ENCODE data around the gene TRMT61B.

- TF ChIP-seq, protein P1, sequence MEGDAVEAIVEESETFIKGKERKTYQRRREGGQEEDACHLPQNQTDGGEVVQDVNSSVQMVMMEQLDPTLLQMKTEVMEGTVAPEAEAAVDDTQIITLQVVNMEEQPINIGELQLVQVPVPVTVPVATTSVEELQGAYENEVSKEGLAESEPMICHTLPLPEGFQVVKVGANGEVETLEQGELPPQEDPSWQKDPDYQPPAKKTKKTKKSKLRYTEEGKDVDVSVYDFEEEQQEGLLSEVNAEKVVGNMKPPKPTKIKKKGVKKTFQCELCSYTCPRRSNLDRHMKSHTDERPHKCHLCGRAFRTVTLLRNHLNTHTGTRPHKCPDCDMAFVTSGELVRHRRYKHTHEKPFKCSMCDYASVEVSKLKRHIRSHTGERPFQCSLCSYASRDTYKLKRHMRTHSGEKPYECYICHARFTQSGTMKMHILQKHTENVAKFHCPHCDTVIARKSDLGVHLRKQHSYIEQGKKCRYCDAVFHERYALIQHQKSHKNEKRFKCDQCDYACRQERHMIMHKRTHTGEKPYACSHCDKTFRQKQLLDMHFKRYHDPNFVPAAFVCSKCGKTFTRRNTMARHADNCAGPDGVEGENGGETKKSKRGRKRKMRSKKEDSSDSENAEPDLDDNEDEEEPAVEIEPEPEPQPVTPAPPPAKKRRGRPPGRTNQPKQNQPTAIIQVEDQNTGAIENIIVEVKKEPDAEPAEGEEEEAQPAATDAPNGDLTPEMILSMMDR (IDR thresholded peaks at IDR 0.05): no peak
- TF ChIP-seq POLR2A (IDR thresholded peaks at IDR 0.05) (no peak), EP300 (IDR thresholded peaks at IDR 0.05) (no peak)
Observed at GRCh38 chr2:28908172-28908571, 38.1 kb upstream of the TRMT61B start.

Measured in gastroesophageal sphincter (tissue), 3 donors.